ENCODE measurements around the gene MFSD2B.

DNA sequence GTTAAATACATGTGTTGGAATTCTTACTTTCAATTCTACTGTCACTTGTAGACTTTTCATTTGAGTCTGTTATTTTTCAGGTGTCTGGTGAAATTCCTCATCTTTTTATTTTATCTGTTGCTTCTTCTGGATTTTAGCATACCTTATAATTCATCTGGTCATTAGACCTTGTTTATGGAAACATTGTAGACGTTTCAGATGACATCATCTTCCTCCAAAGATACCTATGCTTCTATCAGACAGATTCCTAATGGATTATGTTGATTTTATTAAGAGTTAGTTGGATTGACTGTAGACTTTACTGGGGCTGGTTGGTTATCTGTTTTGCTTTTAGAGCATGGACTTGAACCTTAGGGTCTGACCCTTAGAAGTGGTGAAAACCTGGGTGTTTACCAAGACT is 15.3 kb upstream of the MFSD2B start:
- TF ChIP-seq CTCF (IDR thresholded peaks at IDR 0.05) (no peak), EZH2 (IDR thresholded peaks at IDR 0.05) (no peak), EZH2phosphoT487 (IDR thresholded peaks at IDR 0.05) (no peak)
